ENCODE data around the gene PDLIM7. TPM values are rescaled to one million over a fixed set of nuclear protein-coding genes. Genes with fewer than 3 reads are reported as not detected.

The PDLIM7 gene
- total and polyA plus RNA-seq, 2 donors (not counting 3 experiments of a cell fraction or from before 2014, with no cell fraction given): 314 to 318 TPM

DNA sequence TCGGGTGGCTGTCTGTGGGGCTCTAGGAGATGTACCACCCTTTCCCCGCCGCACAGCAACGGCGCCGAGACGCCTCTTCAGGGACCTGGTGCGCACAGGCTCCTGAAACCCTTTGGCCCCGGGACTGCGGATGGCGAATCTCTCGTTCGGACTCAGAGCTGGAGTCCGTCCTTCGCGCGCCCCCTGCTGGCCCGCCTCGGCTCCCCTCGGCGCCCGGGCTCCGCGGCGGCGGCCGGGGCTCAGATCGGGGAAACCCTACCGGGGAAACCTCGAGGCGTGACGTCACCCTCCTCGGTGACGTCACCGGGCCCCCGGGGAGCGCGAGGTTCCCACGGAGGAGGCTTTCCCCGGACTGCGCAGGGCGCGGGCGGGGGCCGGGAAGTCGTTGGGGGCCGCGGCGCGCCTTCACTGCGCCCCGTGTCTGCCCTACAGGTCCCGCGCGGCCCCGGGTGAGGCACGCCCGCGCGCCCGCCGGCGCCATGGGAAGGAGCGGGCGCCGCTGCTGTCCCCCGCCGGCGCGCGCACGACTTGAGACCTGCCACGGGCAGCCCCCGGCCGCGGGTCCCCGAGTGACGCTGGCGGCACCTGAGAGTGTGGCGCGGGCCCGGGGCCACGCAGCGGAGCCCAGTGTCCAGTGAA lies 42.9 kb downstream of the PDLIM7 start:
- peak; percentile 92 for DNase-seq (ENCODE audit: low read depth, low spot score)
- peaks cover 28% of the 10 kb centered on the region for H3K4me1 ChIP-seq (ENCODE audit: control insufficient read depth, extremely low read depth, insufficient read depth, low read length)
- peak overlapping the region; percentile 77 for H3K27ac ChIP-seq (ENCODE audit: insufficient read depth, low read depth, low read length)
- CTCF ChIA-PET: interaction anchor here (0.8 to 13.5 kb wide), 31 partner anchors 8 to 1725 kb away, joined by 3 to 288 read pairs (median 6); partner anchors contain the start of genes DBN1, F12, GRK6 and PDLIM7
- peak overlapping the region; percentile 61 for H3K4me2 ChIP-seq (ENCODE audit: insufficient read depth, low read length)
- no peaks in the 10 kb centered on the region for H3K79me2 ChIP-seq (ENCODE audit: control insufficient read depth, insufficient read depth, low read length)
- H2AFZ ChIP-seq (ENCODE audit: low read depth, low read length): peak overlapping the region; percentile 23
- POLR2A ChIA-PET: interaction anchor here (0.7 to 2.5 kb wide), 3 partner anchors 8 to 64 kb away, joined by 3 to 12 read pairs (median 7); partner anchors contain the start of gene PRR7
- BruUV-seq (replicated peaks): no TSS peak
- TF ChIP-seq, protein P1, sequence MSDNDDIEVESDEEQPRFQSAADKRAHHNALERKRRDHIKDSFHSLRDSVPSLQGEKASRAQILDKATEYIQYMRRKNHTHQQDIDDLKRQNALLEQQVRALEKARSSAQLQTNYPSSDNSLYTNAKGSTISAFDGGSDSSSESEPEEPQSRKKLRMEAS (IDR thresholded peaks at IDR 0.05; ENCODE audit: insufficient read depth, insufficient read length): no peak
- TF ChIP-seq MYC (IDR thresholded peaks at IDR 0.05; ENCODE audit: low read depth, low read length) (no peak), EZH2 (IDR thresholded peaks at IDR 0.05; ENCODE audit: borderline replicate concordance, low read depth, low read length, severe bottlenecking) (no peak), GATA2 (IDR thresholded peaks at IDR 0.05; ENCODE audit: insufficient read depth, insufficient read length, low read depth, low read length) (no peak), POLR2A (IDR thresholded peaks at IDR 0.05; ENCODE audit: low read depth, low read length) (peak; percentile 59), FOS (IDR thresholded peaks at IDR 0.05; ENCODE audit: borderline replicate concordance, insufficient read depth, low read length) (peak; percentile 53), JUN (IDR thresholded peaks at IDR 0.05; ENCODE audit: borderline replicate concordance, insufficient read depth, insufficient read length, low read depth) (peak; percentile 75), POLR2AphosphoS5 (IDR thresholded peaks at IDR 0.05; ENCODE audit: insufficient read depth, low read depth, low read length) (peak; percentile 84)
- TF ChIP-seq, protein P2, sequence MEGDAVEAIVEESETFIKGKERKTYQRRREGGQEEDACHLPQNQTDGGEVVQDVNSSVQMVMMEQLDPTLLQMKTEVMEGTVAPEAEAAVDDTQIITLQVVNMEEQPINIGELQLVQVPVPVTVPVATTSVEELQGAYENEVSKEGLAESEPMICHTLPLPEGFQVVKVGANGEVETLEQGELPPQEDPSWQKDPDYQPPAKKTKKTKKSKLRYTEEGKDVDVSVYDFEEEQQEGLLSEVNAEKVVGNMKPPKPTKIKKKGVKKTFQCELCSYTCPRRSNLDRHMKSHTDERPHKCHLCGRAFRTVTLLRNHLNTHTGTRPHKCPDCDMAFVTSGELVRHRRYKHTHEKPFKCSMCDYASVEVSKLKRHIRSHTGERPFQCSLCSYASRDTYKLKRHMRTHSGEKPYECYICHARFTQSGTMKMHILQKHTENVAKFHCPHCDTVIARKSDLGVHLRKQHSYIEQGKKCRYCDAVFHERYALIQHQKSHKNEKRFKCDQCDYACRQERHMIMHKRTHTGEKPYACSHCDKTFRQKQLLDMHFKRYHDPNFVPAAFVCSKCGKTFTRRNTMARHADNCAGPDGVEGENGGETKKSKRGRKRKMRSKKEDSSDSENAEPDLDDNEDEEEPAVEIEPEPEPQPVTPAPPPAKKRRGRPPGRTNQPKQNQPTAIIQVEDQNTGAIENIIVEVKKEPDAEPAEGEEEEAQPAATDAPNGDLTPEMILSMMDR (IDR thresholded peaks at IDR 0.05; ENCODE audit: extremely low read depth in 1 of 2, insufficient read depth in 1 of 2, low read depth in 1 of 2, low read length in 2 of 2): peak; percentile 83 to 99
- peak overlapping the region; percentile 6 to 38 (median 21) for H3K4me3 ChIP-seq (replicated peaks in 1 of 3; ENCODE audit: insufficient read depth in 1 of 3, low read depth in 1 of 3, low read length in 3 of 3)
- peaks cover 7 to 23% of the 10 kb centered on the region in 2 experiments for H3K36me3 ChIP-seq (ENCODE audit: control insufficient read depth in 2 of 2, extremely low read depth in 1 of 2, insufficient read depth in 2 of 2, low read length in 2 of 2)
- H3K9me1 ChIP-seq (replicated peaks; ENCODE audit: control insufficient read depth, extremely low read depth, insufficient read depth, low read length): no peaks in the 10 kb centered on the region
- no peaks in the 10 kb centered on the region for H3K27me3 ChIP-seq (ENCODE audit: control insufficient read depth in 2 of 2, insufficient read depth in 2 of 2, low read length in 2 of 2)
- H3K9me3 ChIP-seq (replicated peaks; ENCODE audit: control insufficient read depth, insufficient read depth, low read length): no peaks in the 10 kb centered on the region
- peak; percentile 86 for FAIRE-seq
- peak overlapping the region; percentile 80 for H3K9ac ChIP-seq (replicated peaks; ENCODE audit: extremely low read depth, insufficient read depth, low read length)
- intact Hi-C loops (cut with micrococcal nuclease): loop anchor here (1.0 to 2.0 kb wide), 7 partner anchors 8 to 340 kb away; partner anchors contain the start of genes GRK6 and PRR7
- dilution Hi-C loops (cut with MboI; ENCODE audit: extremely low pct_ligation_motif_present, low sequenced_read_pairs): no loop called here
- no peaks in the 10 kb centered on the region for H4K20me1 ChIP-seq (replicated peaks; ENCODE audit: control insufficient read depth, extremely low read depth, insufficient read depth, low read length)
